HepG2 (cell line): Measurements from ENCODE around the gene ZMYM4. TPM values are rescaled to one million over a fixed set of nuclear protein-coding genes. Genes with fewer than 3 reads are reported as not detected.
A peak's percentile ranks its signal among the peaks of the same experiment; 100 is the strongest.

ENCODE experiments used
- FOXP1 ChIP-seq, 2 experiments: fragments of 450-650 bp in 1 of 2; IDR thresholded peaks; 2 replicates each; pipeline ENCODE4 v1.6.1; 2017 to 2018; ENCODE audit warnings: antibody characterized with exemption in 1 of 2
- HDAC2 ChIP-seq: sonication (generic); formaldehyde crosslinking; IDR thresholded peaks from 2 replicates; pipeline ENCODE4 v1.4.0; 2020; ENCODE audit warnings: missing genetic modification reagents
- HNF4A ChIP-seq: sonication (generic); formaldehyde crosslinking; IDR thresholded peaks from 2 replicates; pipeline ENCODE4 v1.4.0; 2020; ENCODE audit warnings: missing genetic modification reagents
- HNRNPK ChIP-seq: fragments of 200-400 bp; formaldehyde crosslinking; IDR thresholded peaks from 2 replicates; pipeline ENCODE4 v1.6.1; 2018; ENCODE audit warnings: low read length, low read depth, moderate library complexity, mild to moderate bottlenecking; ENCODE audit not compliant: poor library complexity, severe bottlenecking
- HOXA3 ChIP-seq: sonication (generic); formaldehyde crosslinking; IDR thresholded peaks from 2 replicates; pipeline ENCODE4 v1.5.0; 2020; ENCODE audit warnings: missing genetic modification reagents
- IRF9 ChIP-seq: sonication (generic); formaldehyde crosslinking; IDR thresholded peaks from 2 replicates; pipeline ENCODE4 v1.8.0; 2022; ENCODE audit warnings: missing genetic modification reagents, mild to moderate bottlenecking, borderline replicate concordance
- MED8 ChIP-seq: sonication (generic); formaldehyde crosslinking; IDR thresholded peaks from 2 replicates; pipeline ENCODE4 v1.8.1; 2023; ENCODE audit warnings: mild to moderate bottlenecking, missing genetic modification reagents; ENCODE audit not compliant: insufficient replicate concordance
- MTF1 ChIP-seq: sonication (generic); formaldehyde crosslinking; IDR thresholded peaks from 2 replicates; pipeline ENCODE4 v1.5.0; 2020; ENCODE audit warnings: missing genetic modification reagents
- NCOA2 ChIP-seq: sonication (generic); formaldehyde crosslinking; IDR thresholded peaks from 2 replicates; pipeline ENCODE4 v1.8.0; 2022; ENCODE audit warnings: inconsistent platforms
- NFAT5 ChIP-seq: sonication (generic); formaldehyde crosslinking; IDR thresholded peaks from 2 replicates; pipeline ENCODE4 v1.4.0; 2020; ENCODE audit warnings: missing genetic modification reagents
- NFYC ChIP-seq: IDR thresholded peaks from 2 replicates; pipeline ENCODE4 v1.6.1; 2016; ENCODE audit warnings: missing genetic modification reagents, missing compliant biosample characterization
- PITX1 ChIP-seq: sonication (generic); formaldehyde crosslinking; IDR thresholded peaks from 2 replicates; pipeline ENCODE4 v1.5.1; 2020; ENCODE audit warnings: mild to moderate bottlenecking, missing genetic modification reagents
- RCOR2 ChIP-seq: IDR thresholded peaks from 2 replicates; pipeline ENCODE4 v1.6.1; 2016; ENCODE audit warnings: missing biosample characterization, missing genetic modification reagents
- SAFB2 ChIP-seq: sonication (generic); formaldehyde crosslinking; IDR thresholded peaks from 2 replicates; pipeline ENCODE4 v1.5.1; 2020; ENCODE audit warnings: missing genetic modification reagents, low read depth, mild to moderate bottlenecking, borderline replicate concordance
- SIN3A ChIP-seq: IDR thresholded peaks from 2 replicates; pipeline ENCODE4 v1.6.1; 2011; ENCODE audit warnings: low read depth, mild to moderate bottlenecking, control low read depth, low read length, borderline replicate concordance
- SP2 ChIP-seq: sonication (generic); formaldehyde crosslinking; IDR thresholded peaks from 2 replicates; pipeline ENCODE4 v1.5.1; 2020; ENCODE audit warnings: mild to moderate bottlenecking, missing genetic modification reagents
- TAF1 ChIP-seq: sonication (generic); formaldehyde crosslinking; IDR thresholded peaks from 2 replicates; pipeline ENCODE4 v1.4.0; 2020; ENCODE audit warnings: missing genetic modification reagents
- YEATS4 ChIP-seq: sonication (generic); formaldehyde crosslinking; IDR thresholded peaks from 2 replicates; pipeline ENCODE4 v1.4.0; 2020; ENCODE audit warnings: missing genetic modification reagents, borderline replicate concordance
- ZBTB38 ChIP-seq: sonication (generic); formaldehyde crosslinking; IDR thresholded peaks from 2 replicates; pipeline ENCODE4 v1.5.1; 2020; ENCODE audit warnings: mild to moderate bottlenecking, missing genetic modification reagents
- ZNF782 ChIP-seq: sonication (generic); formaldehyde crosslinking; IDR thresholded peaks from 2 replicates; pipeline ENCODE4 v1.4.0; 2020; ENCODE audit warnings: missing genetic modification reagents, mild to moderate bottlenecking, borderline replicate concordance
- polyA plus RNA-seq, 8 experiments: library from polyadenylated mRNA; depleted of rRNA in 3 of 8; stranded (reverse) in 7 of 8; unstranded in 1 of 8; fragments of >200 nt; fragmentation: Illumina TruSeq in 4 of 8; extraction: Trizol in 4 of 8; gene quantifications; 2 replicates each; pipeline versions ENCODE4 v1.2.1 to v1.2.3, GENCODE V29; 2011 to 2016; ENCODE audit warnings: low read depth in 4 of 8, missing spikeins in 1 of 8, mixed read lengths in 1 of 8; ENCODE audit not compliant: insufficient read depth in 1 of 8
- total RNA-seq, 5 experiments: library from RNA; depleted of rRNA; stranded (reverse); fragments of >200 nt; fragmentation: Illumina TruSeq; extraction: Trizol; gene quantifications; 2 replicates each; pipeline ENCODE4 v1.2.3, GENCODE V29; 2016; ENCODE audit warnings: low read depth in 1 of 5

Gene ZMYM4
- total and polyA plus RNA-seq, 2 of the 13 experiments (the other 11 are each of a cell fraction or from before 2014, with no cell fraction given), result 13.9 to 37.6 TPM

- TF ChIP-seq SIN3A (0 out of 2 replicates have a peak, but pooled peaks have one; percentile 9), PITX1 (CRISPR knock-in tag) (peak; percentile 72; the same call in 1 of the 2 replicates), SP2 (peak; percentile 11; the same call in 1 of the 2 replicates), MED8 (CRISPR knock-in tag) (no peak), IRF9 (CRISPR knock-in tag) (0 out of 2 replicates have a peak, but pooled peaks have one; percentile 55), HNF4A (no peak), MTF1 (no peak), HDAC2 (CRISPR knock-in tag) (peak; percentile 47; the same call in 1 of the 2 replicates), RCOR2 (no peak), ZBTB38 (CRISPR knock-in tag) (no peak), FOXP1 (IDR thresholded peaks at IDR 0.05) (no peak), FOXP1 (CRISPR knock-in tag; IDR thresholded peaks at IDR 0.05) (no peak), ZNF782 (CRISPR knock-in tag) (no peak), SAFB2 (CRISPR knock-in tag) (peak; percentile 65; the same call in 1 of the 2 replicates), NCOA2 (CRISPR knock-in tag) (no peak), HNRNPK (peak; percentile 47), NFAT5 (CRISPR knock-in tag) (no peak), YEATS4 (no peak; the same call in 1 of the 2 replicates), TAF1 (CRISPR knock-in tag) (0 out of 2 replicates have a peak, but pooled peaks have one; percentile 21), NFYC (CRISPR knock-in tag) (0 out of 2 replicates have a peak, but pooled peaks have one; percentile 25), HOXA3 (CRISPR knock-in tag) (peak; percentile 10)
Observed at GRCh38 chr1:35268282-35269200, at the start of gene ZMYM4 (continued).
